Progenitor cell of endocrine pancreas (in vitro differentiated cells): ENCODE data around the gene TRPC4. TPM values are rescaled to one million over a fixed set of nuclear protein-coding genes. Genes with fewer than 3 reads are reported as not detected.

ENCODE experiments used
- DNase-seq: peaks from one replicate; pipeline ENCODE4 v3.0.0; 2021; ENCODE audit warnings: low spot score; ENCODE audit not compliant: unreplicated experiment
- H3K27ac Mint-ChIP-seq: 2 replicates; pipeline ENCODE4 v1.8.0; 2021; ENCODE audit warnings: mild to moderate bottlenecking, moderate library complexity, mixed read lengths
- H3K27me3 Mint-ChIP-seq: 2 replicates; pipeline ENCODE4 v1.8.0; 2021; ENCODE audit warnings: mixed read lengths
- H3K36me3 Mint-ChIP-seq: 2 replicates; pipeline ENCODE4 v1.8.0; 2022; ENCODE audit warnings: mixed read lengths; ENCODE audit not compliant: insufficient read depth
- H3K4me1 Mint-ChIP-seq: 2 replicates; pipeline ENCODE4 v1.8.0; 2021; ENCODE audit warnings: low read depth, mixed read lengths
- H3K4me3 Mint-ChIP-seq: 2 replicates; pipeline ENCODE4 v1.8.0; 2021; ENCODE audit warnings: low read depth, mild to moderate bottlenecking, moderate library complexity, mixed read lengths
- H3K9me3 Mint-ChIP-seq: 2 replicates; pipeline ENCODE4 v1.8.0; 2021; ENCODE audit warnings: low read depth, mixed read lengths
- CTCF ChIP-seq: fragments of 200-600 bp; sonication (generic); IDR thresholded peaks from one replicate; pipeline ENCODE4 v1.5.0; 2021; ENCODE audit warnings: antibody characterized with exemption, mild to moderate bottlenecking; ENCODE audit not compliant: unreplicated experiment
- total RNA-seq: library from RNA; stranded (reverse); gene quantifications from 2 replicates; pipeline ENCODE4 v1.2.1, GENCODE V29; 2021

Gene TRPC4
- total RNA-seq, 1 donor from 2014 or later: 4.2 TPM

- DNase-seq: no peak
- TF ChIP-seq CTCF: no peak
- H3K27me3 Mint-ChIP-seq: no peaks in the 10 kb centered on the region
- no peaks in the 10 kb centered on the region for H3K9me3 Mint-ChIP-seq
- H3K4me3 Mint-ChIP-seq: no peak overlapping the region
- no peaks in the 10 kb centered on the region for H3K36me3 Mint-ChIP-seq
- H3K4me1 Mint-ChIP-seq: no peaks in the 10 kb centered on the region
- H3K27ac Mint-ChIP-seq: no peak overlapping the region
Observed at GRCh38 chr13:37601648-37602440, 267.7 kb downstream of the TRPC4 start.

GRCh38 chr13:37599519-37599918 is 270.1 kb downstream of the TRPC4 start:
- H3K4me1 Mint-ChIP-seq: no peaks in the 10 kb centered on the region
- H3K27ac Mint-ChIP-seq: no peak overlapping the region
- H3K9me3 Mint-ChIP-seq: no peaks in the 10 kb centered on the region
- H3K4me3 Mint-ChIP-seq: no peak overlapping the region
- no peaks in the 10 kb centered on the region for H3K27me3 Mint-ChIP-seq
- no peaks in the 10 kb centered on the region for H3K36me3 Mint-ChIP-seq
- TF ChIP-seq CTCF: no peak
- DNase-seq: no peak

GRCh38 chr13:37598597-37598996 is 271.0 kb downstream of the TRPC4 start, which contains the start of gene POSTN:
TSS of gene POSTN (minus strand) at chr13:37598768. CDS start at chr13:37598726, 42 bp downstream.
- DNase-seq: no peak
- H3K27me3 Mint-ChIP-seq: no peaks in the 10 kb centered on the region
- no peak within 1 kb of the TSS for H3K4me3 Mint-ChIP-seq
- H3K9me3 Mint-ChIP-seq: no peaks in the 10 kb centered on the region
- H3K36me3 Mint-ChIP-seq: no peaks in the 10 kb centered on the region
- no peak within 1 kb of the TSS for H3K27ac Mint-ChIP-seq
- no peak for TF ChIP-seq CTCF
- H3K4me1 Mint-ChIP-seq: no peaks in the 10 kb centered on the region

- Mint-ChIP-seq H3K27ac (no peak overlapping the region), H3K36me3 (no peaks in the 10 kb centered on the region), H3K27me3 (no peaks in the 10 kb centered on the region), H3K9me3 (no peaks in the 10 kb centered on the region), H3K4me1 (no peaks in the 10 kb centered on the region), H3K4me3 (no peak overlapping the region)
- TF ChIP-seq CTCF: no peak
- no peak for DNase-seq
Observed at GRCh38 chr13:37597477-37598025, 272.0 kb downstream of the TRPC4 start.

- Mint-ChIP-seq H3K4me1 (no peaks in the 10 kb centered on the region), H3K36me3 (no peaks in the 10 kb centered on the region), H3K27ac (no peak overlapping the region), H3K4me3 (no peak overlapping the region), H3K27me3 (no peaks in the 10 kb centered on the region), H3K9me3 (no peaks in the 10 kb centered on the region)
- DNase-seq: no peak
- no peak for TF ChIP-seq CTCF
Observed at GRCh38 chr13:37596805-37597204, 272.8 kb downstream of the TRPC4 start.
